Measurements from ENCODE around the gene CCND3.

GRCh38 chr6:41917528-41917927 is 24.1 kb downstream of the CCND3 start:
- TF ChIP-seq CTCF (IDR thresholded peaks at IDR 0.05 in 4 of 5, conservative IDR thresholded peaks at IDR 0.05 in 1 of 5) (no peak), POLR2A (IDR thresholded peaks at IDR 0.05) (no peak)
